Measurements from ENCODE around the gene NADK2. TPM values are rescaled to one million over a fixed set of nuclear protein-coding genes. Genes with fewer than 3 reads are reported as not detected.
"Not testable (repeated sequence)": the region's sequence is repeated elsewhere in the genome, so short reads cannot be mapped to it uniquely, and the experiment has no call there.

Gene NADK2, protein sequence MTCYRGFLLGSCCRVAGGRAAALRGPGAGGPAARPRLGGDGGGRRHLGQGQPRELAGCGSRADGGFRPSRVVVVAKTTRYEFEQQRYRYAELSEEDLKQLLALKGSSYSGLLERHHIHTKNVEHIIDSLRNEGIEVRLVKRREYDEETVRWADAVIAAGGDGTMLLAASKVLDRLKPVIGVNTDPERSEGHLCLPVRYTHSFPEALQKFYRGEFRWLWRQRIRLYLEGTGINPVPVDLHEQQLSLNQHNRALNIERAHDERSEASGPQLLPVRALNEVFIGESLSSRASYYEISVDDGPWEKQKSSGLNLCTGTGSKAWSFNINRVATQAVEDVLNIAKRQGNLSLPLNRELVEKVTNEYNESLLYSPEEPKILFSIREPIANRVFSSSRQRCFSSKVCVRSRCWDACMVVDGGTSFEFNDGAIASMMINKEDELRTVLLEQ
- total RNA-seq, result 10 to 100 TPM; 10.3 to 12.4 TPM

DNA sequence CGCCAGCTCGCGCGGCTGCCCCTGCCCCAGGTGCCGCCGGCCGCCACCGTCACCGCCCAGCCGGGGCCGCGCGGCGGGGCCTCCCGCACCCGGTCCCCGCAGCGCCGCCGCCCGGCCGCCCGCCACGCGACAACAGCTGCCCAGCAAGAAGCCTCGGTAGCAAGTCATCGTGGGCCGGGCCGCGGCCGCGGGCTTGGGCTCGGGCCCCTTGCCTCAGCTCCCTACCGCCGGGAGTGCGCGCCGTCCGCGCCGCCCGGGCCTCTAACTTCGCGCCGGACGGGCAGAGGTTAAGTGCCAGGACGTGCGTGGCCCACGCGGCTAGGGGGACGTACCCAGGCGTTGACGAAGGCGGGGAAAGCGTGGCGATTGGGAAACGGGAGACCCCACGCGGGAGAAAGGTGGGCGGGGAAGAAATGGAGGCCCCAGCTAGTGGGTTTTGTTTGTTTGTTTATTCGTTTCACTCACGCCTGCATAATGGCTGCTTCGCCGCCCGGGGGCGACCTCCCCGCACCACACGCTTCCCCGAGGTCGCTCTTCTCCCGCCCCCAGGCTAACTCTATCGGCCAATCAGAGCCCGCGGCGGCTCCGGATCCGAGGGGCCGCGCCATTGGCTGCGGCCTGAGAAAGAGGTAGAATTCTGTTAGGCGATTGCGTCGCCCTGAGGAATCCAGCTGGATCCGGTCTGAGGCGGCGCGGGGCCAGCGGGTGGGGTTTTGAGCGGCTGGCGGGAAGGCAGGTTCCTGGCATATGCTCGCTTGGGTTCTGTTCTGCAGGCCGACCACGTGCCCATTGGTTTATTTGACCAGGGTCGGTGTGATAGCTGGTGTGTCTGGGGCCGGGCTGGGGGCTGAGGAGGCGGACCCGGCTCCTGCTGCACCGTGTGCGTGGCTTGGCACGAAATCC, at the start of gene NADK2:
NADK2 (minus strand) TSS at position 295 of the 903 bp plus-strand sequence; CDS start at position 168, 127 bp downstream.
- ChIA-PET CTCF (interaction anchor here (0.7 to 2.8 kb wide), 17 partner anchors 9 to 498 kb away, joined by 3 to 14 read pairs (median 5); no protein-coding TSS in a partner anchor), POLR2A (interaction anchor here (0.5 to 1.2 kb wide), 4 partner anchors 90 to 464 kb away, joined by 3 read pairs; partner anchors contain the start of genes LMBRD2 and SKP2)
- peak; percentile 94 for DNase-seq
- H3K27me3 Mint-ChIP-seq, result peaks cover 2% of the 10 kb centered on the region
- peak within 1 kb of the TSS; percentile 97 for H3K27ac Mint-ChIP-seq
- no peaks in the 10 kb centered on the region for H3K9me3 Mint-ChIP-seq
- H3K4me3 Mint-ChIP-seq, result peak within 1 kb of the TSS; percentile 88
- H3K36me3 Mint-ChIP-seq (ENCODE audit: low read depth), result no peaks in the 10 kb centered on the region
- H3K4me1 Mint-ChIP-seq, result peaks cover 39% of the 10 kb centered on the region

- ChIA-PET CTCF (interaction anchor here (0.6 to 1.3 kb wide), 2 partner anchors 11 to 632 kb away, joined by 3 read pairs; no protein-coding TSS in a partner anchor), POLR2A (no interaction called here)
- Mint-ChIP-seq H3K4me3 (no peak overlapping the region), H3K9me3 (no peaks in the 10 kb centered on the region), H3K27me3 (peaks cover 7% of the 10 kb centered on the region), H3K4me1 (no peaks in the 10 kb centered on the region), H3K27ac (no peak overlapping the region), H3K36me3 (ENCODE audit: low read depth) (no peaks in the 10 kb centered on the region)
- no peak for DNase-seq
Measured at GRCh38 chr5:36285837-36286615, 44.3 kb upstream of the NADK2 start.

DNA sequence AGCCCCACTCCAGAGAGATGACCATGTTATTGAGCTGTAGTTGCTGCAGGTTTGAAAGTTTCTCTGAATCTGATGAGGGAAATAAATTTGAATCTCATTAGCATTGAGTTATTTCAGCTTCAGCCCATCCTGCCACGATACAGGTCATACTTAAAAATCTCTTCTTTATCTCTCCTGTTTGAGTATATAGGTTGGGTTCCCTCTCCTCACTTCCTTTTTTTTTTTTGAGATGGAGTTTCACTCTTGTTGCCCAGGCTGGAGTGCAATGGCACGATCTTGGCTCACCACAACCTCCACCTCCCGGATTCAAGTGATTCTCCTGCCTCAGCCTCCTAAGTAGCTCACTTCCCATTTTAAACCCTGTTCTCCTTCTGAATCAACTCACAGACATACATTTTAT, 42.0 kb upstream of the NADK2 start:
- H3K4me3 Mint-ChIP-seq; H3K36me3 Mint-ChIP-seq (ENCODE audit: low read depth); H3K4me1 Mint-ChIP-seq; H3K9me3 Mint-ChIP-seq; DNase-seq; H3K27ac Mint-ChIP-seq; POLR2A ChIA-PET: not testable (repeated sequence)
- H3K27me3 Mint-ChIP-seq, result peaks cover 12% of the 10 kb centered on the region
- CTCF ChIA-PET, result interaction anchor here (0.8 kb wide), 1 partner anchor 11 kb away, joined by 3 read pairs; no protein-coding TSS in a partner anchor

GRCh38 chr5:36281626-36282025, 39.9 kb upstream of the NADK2 start:
- H3K4me1 Mint-ChIP-seq, result no peaks in the 10 kb centered on the region
- DNase-seq, result no peak
- peaks cover 14% of the 10 kb centered on the region for H3K27me3 Mint-ChIP-seq
- H3K36me3 Mint-ChIP-seq (ENCODE audit: low read depth), result no peaks in the 10 kb centered on the region
- no peaks in the 10 kb centered on the region for H3K9me3 Mint-ChIP-seq
- no peak overlapping the region for H3K4me3 Mint-ChIP-seq
- ChIA-PET POLR2A (no interaction called here), CTCF (no interaction called here)
- H3K27ac Mint-ChIP-seq, result no peak overlapping the region

- Mint-ChIP-seq H3K36me3 (ENCODE audit: low read depth) (no peaks in the 10 kb centered on the region), H3K4me1 (no peaks in the 10 kb centered on the region), H3K27ac (no peak overlapping the region), H3K27me3 (peaks cover 20% of the 10 kb centered on the region), H3K9me3 (no peaks in the 10 kb centered on the region), H3K4me3 (no peak overlapping the region)
- no peak for DNase-seq
- ChIA-PET POLR2A (no interaction called here), CTCF (no interaction called here)
Measured at GRCh38 chr5:36279054-36279698, 37.5 kb upstream of the NADK2 start.

DNA sequence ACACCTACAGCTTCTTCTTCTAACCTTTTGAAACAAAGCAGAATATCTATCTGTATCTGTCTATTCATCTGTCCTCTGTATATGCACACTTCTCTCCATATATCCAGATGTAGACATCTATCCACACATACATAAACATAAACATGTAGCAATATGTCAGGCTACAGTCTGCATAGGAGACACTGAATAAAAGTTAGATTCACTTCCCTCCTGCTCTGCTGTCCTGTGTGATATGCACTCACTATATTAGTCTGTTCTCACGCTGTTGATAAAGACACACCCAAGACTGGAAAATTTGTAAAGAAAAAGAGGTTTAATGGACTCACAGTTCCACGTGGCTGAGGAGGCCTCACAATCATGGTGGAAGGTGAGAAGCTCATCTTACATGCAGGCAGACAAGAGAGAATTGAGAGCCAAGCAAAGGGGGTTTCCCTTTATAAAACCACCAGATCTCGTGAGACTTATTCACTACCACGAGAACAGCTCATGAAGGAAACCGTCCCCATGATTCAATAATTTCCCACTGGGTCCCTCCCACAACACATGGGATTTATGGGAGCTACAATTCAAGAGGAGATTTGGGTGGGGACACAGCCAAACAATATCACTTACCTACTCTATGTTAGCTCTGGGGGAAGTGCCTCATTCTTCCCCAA, 35.9 kb upstream of the NADK2 start:
- Mint-ChIP-seq H3K36me3 (ENCODE audit: low read depth) (no peaks in the 10 kb centered on the region), H3K27me3 (peaks cover 18% of the 10 kb centered on the region), H3K4me3 (no peak overlapping the region), H3K27ac (no peak overlapping the region), H3K9me3 (no peaks in the 10 kb centered on the region), H3K4me1 (no peaks in the 10 kb centered on the region)
- no peak for DNase-seq
- ChIA-PET POLR2A (no interaction called here), CTCF (no interaction called here)

- H3K36me3 Mint-ChIP-seq (ENCODE audit: low read depth), result no peaks in the 10 kb centered on the region
- H3K9me3 Mint-ChIP-seq, result no peaks in the 10 kb centered on the region
- peaks cover 18% of the 10 kb centered on the region for H3K27me3 Mint-ChIP-seq
- POLR2A ChIA-PET, result no interaction called here
- no peak for DNase-seq
- CTCF ChIA-PET, result no interaction called here
- H3K27ac Mint-ChIP-seq, result no peak overlapping the region
- no peaks in the 10 kb centered on the region for H3K4me1 Mint-ChIP-seq
- H3K4me3 Mint-ChIP-seq, result no peak overlapping the region
Measured at GRCh38 chr5:36276864-36277263, 35.1 kb upstream of the NADK2 start.

DNA sequence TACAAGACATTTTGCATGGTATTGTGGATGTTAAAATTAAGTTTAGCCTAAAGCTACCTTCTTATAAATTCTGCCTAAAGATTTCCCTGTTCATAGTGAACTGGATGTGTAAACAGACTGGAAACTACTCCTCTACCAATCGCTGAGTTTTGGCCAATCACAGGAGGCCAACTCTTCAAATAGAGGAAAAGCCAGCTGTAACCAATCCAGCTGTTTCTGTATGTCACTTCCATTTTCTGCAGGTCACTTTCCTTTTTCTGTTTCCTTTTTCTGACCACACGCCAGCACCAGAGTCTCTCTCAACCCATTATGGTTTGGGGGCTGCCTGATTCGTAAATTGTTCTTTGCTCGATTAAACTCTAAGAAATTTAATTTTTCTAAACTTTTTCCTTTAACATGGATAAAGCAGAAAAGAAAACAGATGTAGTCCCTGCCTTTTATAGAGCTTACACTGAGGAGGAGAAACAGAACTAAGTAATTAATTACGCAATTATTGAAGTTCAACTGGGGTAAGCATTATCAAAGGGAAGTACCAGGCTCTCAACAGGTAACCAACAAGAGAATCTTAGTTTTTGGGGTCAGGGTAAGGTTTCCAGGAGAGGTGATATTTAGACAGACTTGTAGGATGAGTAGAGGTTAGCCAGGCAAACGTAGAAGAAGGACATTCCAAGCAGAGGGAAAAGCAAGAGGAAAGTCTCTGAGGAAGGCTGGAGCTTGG, 32.2 kb upstream of the NADK2 start:
- ChIA-PET POLR2A (no interaction called here), CTCF (interaction anchor here (0.6 kb wide), 1 partner anchor 1202 kb away, joined by 3 read pairs; no protein-coding TSS in a partner anchor)
- no peaks in the 10 kb centered on the region for H3K9me3 Mint-ChIP-seq
- H3K36me3 Mint-ChIP-seq (ENCODE audit: low read depth), result no peaks in the 10 kb centered on the region
- no peak overlapping the region for H3K4me3 Mint-ChIP-seq
- DNase-seq, result no peak
- H3K27ac Mint-ChIP-seq, result no peak overlapping the region
- H3K4me1 Mint-ChIP-seq, result no peaks in the 10 kb centered on the region
- peaks cover 16% of the 10 kb centered on the region for H3K27me3 Mint-ChIP-seq

GRCh38 chr5:36272136-36272690, 30.5 kb upstream of the NADK2 start:
- H3K27ac Mint-ChIP-seq, result no peak overlapping the region
- DNase-seq, result no peak
- H3K36me3 Mint-ChIP-seq (ENCODE audit: low read depth), result no peaks in the 10 kb centered on the region
- ChIA-PET CTCF (interaction anchor here (0.7 to 1.4 kb wide), 3 partner anchors 9 to 46 kb away, joined by 3 read pairs; no protein-coding TSS in a partner anchor), POLR2A (no interaction called here)
- H3K4me3 Mint-ChIP-seq, result no peak overlapping the region
- H3K9me3 Mint-ChIP-seq, result no peaks in the 10 kb centered on the region
- no peaks in the 10 kb centered on the region for H3K4me1 Mint-ChIP-seq
- peaks cover 15% of the 10 kb centered on the region for H3K27me3 Mint-ChIP-seq

GRCh38 chr5:36270876-36271575, 29.3 kb upstream of the NADK2 start:
- ChIA-PET POLR2A (no interaction called here), CTCF (no interaction called here)
- no peak for DNase-seq
- Mint-ChIP-seq H3K36me3 (ENCODE audit: low read depth) (no peaks in the 10 kb centered on the region), H3K4me1 (no peaks in the 10 kb centered on the region), H3K4me3 (no peak overlapping the region), H3K27ac (no peak overlapping the region), H3K9me3 (no peaks in the 10 kb centered on the region), H3K27me3 (peaks cover 17% of the 10 kb centered on the region)

DNA sequence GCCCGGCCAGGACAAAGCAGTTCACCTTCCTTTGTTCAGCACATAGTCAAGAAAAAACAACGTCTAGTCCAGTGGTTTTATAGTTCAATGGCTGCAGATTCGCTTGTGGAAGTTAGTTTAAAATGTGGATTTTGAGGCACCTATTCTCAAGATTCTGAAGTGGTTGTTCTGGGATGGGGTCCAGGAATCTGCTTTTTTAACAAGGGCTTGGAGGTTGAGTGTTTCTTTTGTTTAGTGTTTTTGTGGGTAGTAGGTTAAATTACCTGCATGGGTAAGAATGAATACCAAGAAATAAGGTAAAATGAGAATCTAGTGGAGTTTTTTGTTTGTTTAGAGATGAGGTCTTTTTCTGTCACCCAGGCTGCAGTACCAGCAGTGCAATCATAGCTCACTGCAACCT, 28.4 kb upstream of the NADK2 start:
- Mint-ChIP-seq H3K4me1 (no peaks in the 10 kb centered on the region), H3K36me3 (ENCODE audit: low read depth) (no peaks in the 10 kb centered on the region)
- CTCF ChIA-PET, result no interaction called here

More for the DNA sequence above, 28.4 kb upstream of the NADK2 start:
- no peaks in the 10 kb centered on the region for H3K9me3 Mint-ChIP-seq
- no peak overlapping the region for H3K27ac Mint-ChIP-seq
- H3K4me3 Mint-ChIP-seq, result no peak overlapping the region
- no peak for DNase-seq
- peaks cover 12% of the 10 kb centered on the region for H3K27me3 Mint-ChIP-seq
- POLR2A ChIA-PET, result no interaction called here

Measured in activated CD4-positive, alpha-beta T cell treated with anti-CD3 and anti-CD28 coated beads, Interleukin-2, amount 10 ng/mL, durations not matched to agents 7 days and 5 days (primary cell).